ACHN (cell line): ENCODE results near the gene ZNF362.
A peak's percentile ranks its signal among the peaks of the same experiment; 100 is the strongest.

Experiments
- DNase-seq: peaks from one replicate; pipeline ENCODE4 v3.0.0-alpha.2; 2015
- in situ Hi-C: cut with HindIII; loops from 2 replicates; pipeline ENCODE4 v1.10.0; 2017; ENCODE audit warnings: low sequenced_read_pairs, low pct_ligation_motif_present, low pct_unique_long_range_greater_than_20kb

ZNF362 gene

DNA sequence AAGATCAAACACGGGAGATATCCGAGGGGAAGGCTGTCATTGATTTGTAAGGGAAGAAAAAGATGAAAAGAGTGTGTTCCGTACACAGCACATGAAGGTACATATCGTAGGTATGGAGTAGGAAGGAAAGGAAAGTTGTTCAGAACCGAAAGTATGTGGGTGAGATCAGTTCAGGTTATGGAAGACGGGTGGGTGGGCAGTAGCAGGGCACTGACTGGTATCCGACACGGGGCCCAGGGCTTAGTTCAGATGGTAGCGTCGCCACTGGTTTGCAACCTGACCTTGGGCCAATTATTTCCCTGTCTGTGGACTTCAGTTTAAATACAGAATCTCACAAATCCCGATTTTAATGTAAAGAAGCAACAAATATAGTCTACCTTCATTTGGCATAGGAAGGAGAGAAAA, 92.4 kb downstream of the ZNF362 start:
- in situ Hi-C loops, result no loop called here
- peak; percentile 41 for DNase-seq

GRCh38 chr1:33349081-33349759, 92.9 kb downstream of the ZNF362 start:
- peak; percentile 37 for DNase-seq
- in situ Hi-C loops, result no loop called here

DNA sequence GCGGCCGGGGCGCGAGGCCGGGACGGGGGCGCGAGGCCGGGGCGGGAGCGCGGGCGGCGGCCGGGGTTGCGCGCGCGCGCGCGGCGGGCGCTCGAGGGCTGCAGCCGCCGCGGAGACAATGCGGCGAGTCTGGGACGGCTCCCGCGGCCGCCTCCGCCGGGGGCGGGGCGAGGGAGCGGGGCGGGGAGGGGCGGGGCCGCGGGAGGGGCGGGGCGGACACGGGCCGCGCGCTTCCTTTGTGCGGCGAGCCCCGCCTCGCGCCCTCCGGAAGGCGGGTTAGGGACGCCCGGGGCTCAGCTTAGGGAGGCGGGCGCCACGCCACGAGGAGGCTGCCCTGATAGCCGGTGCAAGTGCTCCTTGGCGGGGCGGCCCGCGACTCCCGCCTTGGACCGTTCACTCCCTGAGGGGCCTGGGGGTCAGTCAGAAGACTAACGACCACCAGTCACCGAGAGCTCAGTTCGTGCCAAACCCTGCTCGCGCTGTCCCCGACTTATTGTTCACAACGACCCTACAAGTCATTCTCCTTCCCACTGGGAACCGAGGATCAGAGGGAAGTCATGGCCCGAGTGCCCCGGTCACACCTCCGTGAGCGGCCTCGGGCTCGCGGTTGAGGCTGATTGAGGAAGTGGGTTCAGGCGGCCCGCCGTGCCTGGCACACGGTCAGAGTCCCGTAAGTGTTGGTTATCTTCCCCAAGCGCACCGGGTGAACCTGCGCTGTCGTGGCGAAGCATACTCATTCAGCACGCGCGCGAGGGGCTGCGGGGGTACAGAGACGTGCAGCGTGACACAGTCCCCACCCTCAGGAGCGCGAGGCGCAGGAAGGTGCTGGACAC, 93.7 kb downstream of the ZNF362 start:
- DNase-seq, result peak; percentile 85
- in situ Hi-C loops, result no loop called here
